SK-N-SH (cell line): ENCODE data around the gene ARG2. TPM values are rescaled to one million over a fixed set of nuclear protein-coding genes. Genes with fewer than 3 reads are reported as not detected.

ENCODE experiments used
- CTCF ChIA-PET: fragments of 300-600, 350-600 bp; formaldehyde crosslinking; extraction: SDS; loops from one replicate; lab custom pipeline; 2021; lab: Yijun Ruan, JAX
- POLR2A ChIA-PET: fragments of 350-600 bp; sonication (Branson Sonifier 250); formaldehyde crosslinking; extraction: SDS; loops from one replicate; lab custom pipeline; 2020; ENCODE audit warnings: antibody characterized with exemption, inconsistent platforms; lab: Yijun Ruan, JAX
- DNase-seq: peaks from one replicate; pipeline ENCODE4 v3.0.0; 2012
- H2AFZ ChIP-seq: fragments of 200-600 bp; sonication (generic); 2 replicates; pipeline ENCODE4 v1.8.1; 2016; ENCODE audit warnings: antibody characterized with exemption, mild to moderate bottlenecking, low read depth
- H3F3A ChIP-seq: fragments of 200-600 bp; sonication (generic); replicated peaks from 2 replicates; pipeline ENCODE3; 2016; ENCODE audit warnings: antibody characterized with exemption, mild to moderate bottlenecking; ENCODE audit not compliant: insufficient read depth
- H3K27ac ChIP-seq, 2 experiments: fragments of 200-500 bp in 1 of 2; fragments of 200-600 bp in 1 of 2; sonication (Bioruptor generic) in 1 of 2; sonication (generic), shearing (Covaris generic) in 1 of 2; 2 replicates each; pipeline versions ENCODE4 v1.5.1 to v1.6.1; 2014 to 2016; ENCODE audit warnings: low read depth in 2 of 2, inconsistent platforms in 1 of 2, low read length in 1 of 2, mild to moderate bottlenecking in 1 of 2, mixed read lengths in 1 of 2
- H3K27me3 ChIP-seq: fragments of 200-600 bp; sonication (generic), shearing (Covaris generic); 2 replicates; pipeline ENCODE4 v1.6.1; 2016; ENCODE audit warnings: mixed run types; ENCODE audit not compliant: insufficient read depth
- H3K36me3 ChIP-seq, 2 experiments: fragments of 200-500 bp in 1 of 2; fragments of 200-600 bp in 1 of 2; sonication (Bioruptor generic) in 1 of 2; sonication (generic) in 1 of 2; replicated peaks in 1 of 2; 2 replicates each; pipeline versions ENCODE3 to v1.5.1; 2014 to 2016; ENCODE audit warnings: low read length in 1 of 2, mild to moderate bottlenecking in 1 of 2; ENCODE audit not compliant: insufficient read depth in 2 of 2, control insufficient read depth in 1 of 2
- H3K4me1 ChIP-seq, 2 experiments: fragments of 200-500 bp in 1 of 2; fragments of 200-600 bp in 1 of 2; sonication (Bioruptor generic) in 1 of 2; sonication (generic), shearing (Covaris generic) in 1 of 2; 2 replicates each; pipeline versions ENCODE4 v1.5.1 to v1.6.1; 2014 to 2016; ENCODE audit warnings: low read depth in 1 of 2, low read length in 1 of 2, mixed run types in 1 of 2; ENCODE audit not compliant: insufficient read depth in 2 of 2, control insufficient read depth in 1 of 2
- H3K4me2 ChIP-seq: fragments of 200-600 bp; sonication (generic), shearing (Covaris generic); 2 replicates; pipeline ENCODE4 v1.6.1; 2017; ENCODE audit warnings: mixed run types
- H3K4me3 ChIP-seq, 2 experiments: fragments of 200-500 bp in 1 of 2; fragments of 200-600 bp in 1 of 2; sonication (Bioruptor generic) in 1 of 2; sonication (generic), shearing (Covaris generic) in 1 of 2; 2 replicates each; pipeline versions ENCODE4 v1.5.1 to v1.8.1; 2014 to 2016; ENCODE audit warnings: low read depth in 2 of 2, inconsistent platforms in 1 of 2, low read length in 1 of 2, mild to moderate bottlenecking in 1 of 2, mixed read lengths in 1 of 2, moderate library complexity in 1 of 2
- H3K79me2 ChIP-seq: fragments of 200-600 bp; sonication (generic); 2 replicates; pipeline ENCODE4 v1.8.1; 2017; ENCODE audit warnings: mild to moderate bottlenecking; ENCODE audit not compliant: insufficient read depth
- H3K9ac ChIP-seq: fragments of 200-600 bp; sonication (generic); 2 replicates; pipeline ENCODE4 v1.6.1; 2017; ENCODE audit warnings: mixed run types
- H3K9me2 ChIP-seq: fragments of 200-600 bp; sonication (generic); 2 replicates; pipeline ENCODE4 v1.6.1; 2017; ENCODE audit warnings: mixed run types
- H3K9me3 ChIP-seq: fragments of 200-600 bp; sonication (generic); 2 replicates; pipeline ENCODE4 v1.6.1; 2017; ENCODE audit warnings: mixed run types, mild to moderate bottlenecking, moderate library complexity
- H4K20me1 ChIP-seq: fragments of 200-600 bp; sonication (generic); 2 replicates; pipeline ENCODE4 v1.6.1; 2017; ENCODE audit warnings: mild to moderate bottlenecking, mixed run types; ENCODE audit not compliant: insufficient read depth
- EZH2phosphoT487 ChIP-seq: fragments of 200-600 bp; sonication (generic); IDR thresholded peaks from 2 replicates; pipeline ENCODE4 v1.6.1; 2017; ENCODE audit warnings: low read depth, mixed run types, mild to moderate bottlenecking, antibody characterized with exemption, moderate library complexity, borderline replicate concordance
- GABPA ChIP-seq: IDR thresholded peaks from 2 replicates; pipeline ENCODE4 v1.4.0; 2012; ENCODE audit warnings: low read depth, mild to moderate bottlenecking
- GATA2 ChIP-seq: sonication (generic); formaldehyde crosslinking; IDR thresholded peaks from 2 replicates; pipeline ENCODE4 v1.5.0; 2020; ENCODE audit warnings: mild to moderate bottlenecking, missing genetic modification reagents
- MEF2A ChIP-seq: IDR thresholded peaks from 2 replicates; pipeline ENCODE4 v1.4.0; 2012; ENCODE audit warnings: low read depth, borderline replicate concordance
- MXI1 ChIP-seq: IDR thresholded peaks from 2 replicates; pipeline ENCODE4 v1.6.1; 2012; ENCODE audit warnings: mild to moderate bottlenecking, low read depth, low read length, improper control_type of control experiment
- NRF1 ChIP-seq: IDR thresholded peaks from 2 replicates; pipeline ENCODE4 v1.6.1; 2012; ENCODE audit warnings: low read depth, mild to moderate bottlenecking, low read length
- RAD21 ChIP-seq: IDR thresholded peaks from 2 replicates; pipeline ENCODE4 v1.6.1; 2012; ENCODE audit warnings: mild to moderate bottlenecking, low read length
- REST ChIP-seq: IDR thresholded peaks from 2 replicates; pipeline ENCODE4 v1.6.1; 2012; ENCODE audit warnings: mild to moderate bottlenecking, low read depth, low read length, moderate library complexity
- ZBTB33 ChIP-seq: IDR thresholded peaks from 2 replicates; pipeline ENCODE4 v1.4.0; 2012; ENCODE audit warnings: low read depth, borderline replicate concordance
- WGBS: methylation state at CpG from one replicate; pipeline ENCODE4 v1.1.6; 2017; ENCODE audit warnings: low lambda C conversion rate; 5-methylcytosine and 5-hydroxymethylcytosine counted together
- polyA plus RNA-seq, 3 experiments: library from polyadenylated mRNA; depleted of rRNA; stranded (reverse); fragments of >200 nt; gene quantifications; 2 replicates each; pipeline ENCODE4 v1.2.3, GENCODE V29; 2012

ARG2 gene
- polyA plus RNA-seq, 1 of the 3 experiments (the other 2 are of a cell fraction): 2.6 TPM

- TF ChIP-seq ZBTB33 (no peak), MXI1 (no peak)
Observed at GRCh38 chr14:67652189-67652588, 32.5 kb downstream of the ARG2 start (continued).

GRCh38 chr14:67653651-67654280, 34.0 kb downstream of the ARG2 start:
- H3K9ac ChIP-seq: no peak overlapping the region
- peaks cover 0 to 6% of the 10 kb centered on the region in 2 experiments; a peak in 1 of 4 replicates for H3K4me1 ChIP-seq
- CTCF ChIA-PET: interaction anchor here (1.1 to 3.0 kb wide), 4 partner anchors 12 to 69 kb away, joined by 3 to 11 read pairs (median 3); no protein-coding TSS in a partner anchor
- H3K4me2 ChIP-seq: no peak overlapping the region
- peaks cover 59 to 72% of the 10 kb centered on the region in 2 experiments for H3K36me3 ChIP-seq
- no peak overlapping the region for H2AFZ ChIP-seq
- H3F3A ChIP-seq: no peaks in the 10 kb centered on the region
- WGBS: 97% methylated on average over 6 of the region's 6 CpGs
- H3K79me2 ChIP-seq: peaks cover 7% of the 10 kb centered on the region; the same call in 1 of the 2 replicates
- H3K9me3 ChIP-seq: no peaks in the 10 kb centered on the region
- no peak overlapping the region for H3K4me3 ChIP-seq
- H3K27ac ChIP-seq: no peak overlapping the region
- POLR2A ChIA-PET: no interaction called here
- no peak for DNase-seq
- no peaks in the 10 kb centered on the region for H3K27me3 ChIP-seq
- no peak for TF ChIP-seq RAD21
- no peak for TF ChIP-seq REST
- TF ChIP-seq EZH2phosphoT487: no peak
- no peak for TF ChIP-seq MEF2A
- TF ChIP-seq GABPA: no peak
- TF ChIP-seq NRF1: no peak
- TF ChIP-seq GATA2 (CRISPR knock-in tag): no peak
- no peaks in the 10 kb centered on the region for H3K9me2 ChIP-seq
- no peaks in the 10 kb centered on the region for H4K20me1 ChIP-seq
